ENCODE results near the gene GABRR2.

The GABRR2 gene

DNA sequence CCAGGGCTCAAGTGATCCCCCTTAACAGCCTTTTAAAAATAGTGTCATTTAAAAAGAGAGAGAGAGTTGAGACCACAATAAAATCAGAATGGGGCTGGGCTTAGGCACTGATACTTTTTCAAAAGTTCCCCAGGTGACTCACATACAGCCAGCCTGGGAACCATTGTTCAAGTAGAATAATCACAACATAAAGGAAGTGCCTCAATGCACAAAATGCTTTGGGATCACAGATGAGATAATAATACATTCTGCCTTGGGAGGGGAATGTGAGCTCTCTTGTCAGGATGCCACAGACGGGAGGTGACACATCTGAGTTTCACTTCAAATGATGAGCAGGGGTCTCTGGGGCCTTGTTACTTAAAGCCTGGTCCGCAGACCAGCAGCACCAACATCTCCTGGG, 63.9 kb downstream of the GABRR2 start:
- DNase-seq (ENCODE audit: insufficient read length, low spot score) (no peak), FAIRE-seq (no peak)
- TF ChIP-seq, protein P1, sequence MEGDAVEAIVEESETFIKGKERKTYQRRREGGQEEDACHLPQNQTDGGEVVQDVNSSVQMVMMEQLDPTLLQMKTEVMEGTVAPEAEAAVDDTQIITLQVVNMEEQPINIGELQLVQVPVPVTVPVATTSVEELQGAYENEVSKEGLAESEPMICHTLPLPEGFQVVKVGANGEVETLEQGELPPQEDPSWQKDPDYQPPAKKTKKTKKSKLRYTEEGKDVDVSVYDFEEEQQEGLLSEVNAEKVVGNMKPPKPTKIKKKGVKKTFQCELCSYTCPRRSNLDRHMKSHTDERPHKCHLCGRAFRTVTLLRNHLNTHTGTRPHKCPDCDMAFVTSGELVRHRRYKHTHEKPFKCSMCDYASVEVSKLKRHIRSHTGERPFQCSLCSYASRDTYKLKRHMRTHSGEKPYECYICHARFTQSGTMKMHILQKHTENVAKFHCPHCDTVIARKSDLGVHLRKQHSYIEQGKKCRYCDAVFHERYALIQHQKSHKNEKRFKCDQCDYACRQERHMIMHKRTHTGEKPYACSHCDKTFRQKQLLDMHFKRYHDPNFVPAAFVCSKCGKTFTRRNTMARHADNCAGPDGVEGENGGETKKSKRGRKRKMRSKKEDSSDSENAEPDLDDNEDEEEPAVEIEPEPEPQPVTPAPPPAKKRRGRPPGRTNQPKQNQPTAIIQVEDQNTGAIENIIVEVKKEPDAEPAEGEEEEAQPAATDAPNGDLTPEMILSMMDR (IDR thresholded peaks at IDR 0.05; ENCODE audit: insufficient read depth, missing control alignments), result no peak

DNA sequence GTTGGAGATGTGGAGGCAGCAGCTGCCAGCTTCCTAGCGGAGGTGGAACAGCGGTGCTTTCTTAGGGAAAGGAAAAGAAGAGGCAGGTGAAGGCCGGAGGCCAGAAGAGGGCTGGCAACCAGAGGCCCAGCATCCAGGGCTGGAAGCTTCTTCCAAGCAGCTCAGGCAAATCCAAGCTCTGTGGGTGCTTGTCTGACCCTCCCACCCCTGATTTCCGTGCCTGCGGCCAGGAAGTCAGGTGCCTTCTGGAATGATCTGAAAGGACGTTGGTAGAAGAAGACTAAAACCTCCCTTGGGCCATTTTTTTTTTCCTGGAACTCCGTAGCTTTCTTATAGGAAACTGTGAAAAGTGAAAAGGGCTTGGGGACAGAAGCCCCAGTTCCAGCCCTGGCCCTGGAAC, 64.9 kb downstream of the GABRR2 start:
- DNase-seq (ENCODE audit: insufficient read length, low spot score) (no peak), FAIRE-seq (no peak)
- TF ChIP-seq, protein P1 (IDR thresholded peaks at IDR 0.05; ENCODE audit: insufficient read depth, missing control alignments), result no peak

DNA sequence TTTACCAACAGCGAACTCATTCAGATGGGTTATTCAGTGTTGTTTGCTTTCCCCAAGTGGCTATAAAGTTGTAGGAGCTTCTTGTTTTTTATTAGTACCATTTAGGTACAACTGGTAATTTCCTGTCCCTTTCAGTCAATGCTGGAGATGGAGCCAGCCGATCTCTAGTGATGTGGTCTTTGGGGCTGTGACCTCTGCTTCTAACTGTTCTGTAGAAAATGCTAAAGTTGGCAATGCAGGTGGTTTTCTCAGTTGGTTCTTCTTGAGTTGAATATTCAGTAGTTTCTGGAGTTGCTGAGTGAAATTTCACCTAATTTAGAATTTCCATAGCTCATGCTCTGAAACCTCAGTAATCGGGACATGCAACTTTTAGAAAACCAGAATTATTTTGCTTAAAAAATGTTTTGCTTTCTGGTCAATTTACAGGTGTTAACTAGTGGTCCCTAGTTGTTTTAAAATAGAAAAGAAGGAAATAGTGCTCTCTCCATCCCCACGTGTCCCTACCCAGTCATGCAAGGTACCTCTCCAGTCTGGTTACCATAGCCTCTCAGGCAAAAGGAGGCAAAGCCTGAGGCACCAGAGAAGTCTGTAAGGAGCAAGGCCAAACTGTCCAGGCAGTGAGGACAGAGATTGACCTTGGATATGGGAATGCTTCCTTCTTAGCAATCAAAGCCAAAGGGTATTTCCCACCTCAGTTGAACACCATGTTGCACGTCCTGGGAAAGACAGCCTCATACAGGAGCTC, 70.7 kb downstream of the GABRR2 start:
- DNase-seq (ENCODE audit: insufficient read length, low spot score) (no peak), FAIRE-seq (no peak)

DNA sequence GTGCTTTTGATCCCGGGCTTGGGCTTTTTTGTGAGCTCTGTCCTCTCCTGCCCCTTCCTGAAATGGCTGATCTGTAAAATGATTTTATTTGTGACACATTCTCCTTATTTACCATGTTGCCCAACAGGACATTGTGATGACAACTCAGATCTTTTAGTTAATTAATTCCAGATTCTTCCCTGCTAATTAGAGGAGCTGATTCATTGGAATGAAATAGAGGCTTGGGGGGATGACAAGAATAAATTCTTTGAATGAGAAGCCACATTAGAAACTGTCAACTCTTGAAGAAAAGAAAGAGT, 71.8 kb downstream of the GABRR2 start:
- FAIRE-seq, result no peak
- TF ChIP-seq, protein P1 (IDR thresholded peaks at IDR 0.05; ENCODE audit: insufficient read depth, missing control alignments), result no peak
- DNase-seq (ENCODE audit: insufficient read length, low spot score), result no peak

More for the DNA sequence above, 70.7 kb downstream of the GABRR2 start:
- TF ChIP-seq, protein P1 (IDR thresholded peaks at IDR 0.05; ENCODE audit: insufficient read depth, missing control alignments), result no peak

DNA sequence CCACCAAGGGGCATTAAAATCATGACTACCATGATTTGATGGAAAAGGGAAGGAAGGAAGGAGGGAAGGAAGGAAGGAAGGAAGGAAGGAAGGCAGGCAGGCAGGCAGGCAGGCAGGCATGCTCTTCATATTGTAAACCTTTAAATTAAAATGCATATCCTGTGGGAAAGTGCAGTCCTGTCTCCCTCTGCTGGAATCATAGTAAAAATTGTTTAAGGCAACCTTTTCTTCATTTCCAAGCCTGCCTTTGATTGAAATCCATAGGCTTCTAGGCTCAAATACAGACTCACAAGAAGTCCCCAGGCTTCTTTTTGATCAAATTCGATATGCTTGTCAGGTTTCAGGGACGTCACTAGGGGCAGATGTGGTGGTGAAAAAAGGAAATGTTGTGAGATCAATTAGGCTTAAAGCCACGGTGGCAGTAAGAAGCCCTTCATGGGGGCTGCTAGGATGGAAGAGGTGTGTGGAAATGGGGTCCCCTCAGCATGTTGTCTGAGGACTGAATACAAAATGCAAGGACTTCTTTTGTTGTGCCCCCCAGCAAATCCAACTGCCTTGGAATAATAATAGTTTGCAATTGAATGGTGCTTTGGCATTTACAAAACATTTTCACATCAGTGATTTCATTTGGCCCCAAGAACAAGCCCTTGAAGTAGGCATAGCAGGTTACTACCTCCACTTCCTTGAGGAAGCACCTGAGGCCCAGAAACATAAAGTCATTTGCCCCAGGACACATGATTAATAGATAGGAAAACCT, 72.3 kb downstream of the GABRR2 start:
- DNase-seq (ENCODE audit: insufficient read length, low spot score), result peak; percentile 44
- peak; percentile 60 for FAIRE-seq
- TF ChIP-seq, protein P1 (IDR thresholded peaks at IDR 0.05; ENCODE audit: insufficient read depth, missing control alignments), result peak; percentile 60

DNA sequence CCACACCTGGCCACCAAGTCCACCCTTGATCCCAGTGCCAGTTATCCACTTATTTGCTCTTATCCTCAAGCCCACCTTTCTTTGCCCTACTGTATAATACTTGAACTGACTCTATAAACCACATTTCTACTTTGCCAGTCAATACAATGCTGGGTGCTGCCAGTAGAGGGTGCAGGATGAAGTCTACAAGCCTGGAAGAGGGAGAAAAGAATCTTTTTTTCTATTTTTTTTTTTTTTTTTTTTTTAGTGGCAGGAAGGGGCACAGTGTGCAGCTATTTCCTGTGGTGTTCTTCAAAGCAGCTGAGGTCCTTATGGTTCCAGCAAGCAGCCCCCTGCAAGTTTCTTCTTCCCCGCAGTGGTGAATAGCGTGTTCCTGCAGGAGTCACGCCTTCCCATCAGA, 75.8 kb downstream of the GABRR2 start:
- DNase-seq (ENCODE audit: insufficient read length, low spot score), result no peak
- FAIRE-seq, result no peak

More for the DNA sequence above, 75.8 kb downstream of the GABRR2 start:
- TF ChIP-seq, protein P1 (IDR thresholded peaks at IDR 0.05; ENCODE audit: insufficient read depth, missing control alignments), result peak; percentile 9

Data from D721Med (cell line).